NCI-H1417 treated with DMSO at 0.1 percent for 48 hours (cell line): ENCODE data around the gene RAVER2.

Source experiments
- DNase-seq: peaks from one replicate; lab custom pipeline; 2025; lab: John Stamatoyannopoulos, UW

The RAVER2 gene

DNA sequence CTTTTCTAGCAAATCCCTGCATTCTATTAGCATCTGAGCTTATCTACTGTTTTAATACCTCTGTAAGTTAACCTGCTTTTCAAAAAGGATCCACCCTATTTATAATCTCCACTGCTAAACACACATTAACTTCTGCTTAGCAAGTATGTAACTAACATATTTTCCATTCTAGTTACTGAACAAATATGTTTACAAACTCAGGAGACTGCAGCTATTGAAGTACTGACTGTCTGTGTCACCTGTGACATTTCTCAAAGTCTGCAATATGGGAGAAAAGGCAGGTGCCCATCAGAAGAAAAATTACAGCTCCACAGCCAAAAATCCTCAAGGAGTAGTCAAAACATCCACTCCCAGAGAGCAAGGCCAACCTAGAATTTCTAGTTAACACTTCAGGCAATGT, 133.2 kb downstream of the RAVER2 start:
- DNase-seq, result no peak

DNA sequence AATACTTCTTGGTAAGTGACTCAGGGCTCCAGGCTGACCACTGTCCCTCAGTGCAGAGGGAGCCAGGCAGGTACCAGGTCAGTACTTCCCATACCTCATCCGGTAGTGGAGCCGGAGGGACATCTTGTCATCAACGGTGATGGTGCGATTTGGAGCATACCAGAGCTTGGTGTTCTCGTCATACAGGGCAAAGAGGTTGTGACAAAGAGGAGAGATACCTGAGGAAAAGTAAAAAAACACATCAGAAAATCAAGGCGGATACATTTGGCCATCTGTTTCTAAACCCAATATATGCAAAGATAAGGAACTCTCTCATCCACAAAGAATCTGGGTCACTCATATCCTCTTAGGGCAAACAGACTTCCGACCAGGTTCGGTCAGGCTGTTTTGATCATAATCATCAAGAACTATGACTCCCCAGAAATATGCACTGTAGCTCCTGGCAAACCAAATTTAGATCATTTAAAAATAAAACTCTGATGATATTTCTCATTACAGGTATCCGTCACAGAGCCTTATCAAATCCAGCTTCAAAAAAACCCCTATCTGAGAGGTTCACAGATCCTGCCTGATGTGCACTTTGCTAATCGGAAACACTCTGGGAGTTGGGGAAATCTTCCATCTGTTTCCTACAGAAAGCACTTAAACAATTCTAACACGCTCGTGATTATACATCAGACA, 134.2 kb downstream of the RAVER2 start:
- DNase-seq, result no peak

DNA sequence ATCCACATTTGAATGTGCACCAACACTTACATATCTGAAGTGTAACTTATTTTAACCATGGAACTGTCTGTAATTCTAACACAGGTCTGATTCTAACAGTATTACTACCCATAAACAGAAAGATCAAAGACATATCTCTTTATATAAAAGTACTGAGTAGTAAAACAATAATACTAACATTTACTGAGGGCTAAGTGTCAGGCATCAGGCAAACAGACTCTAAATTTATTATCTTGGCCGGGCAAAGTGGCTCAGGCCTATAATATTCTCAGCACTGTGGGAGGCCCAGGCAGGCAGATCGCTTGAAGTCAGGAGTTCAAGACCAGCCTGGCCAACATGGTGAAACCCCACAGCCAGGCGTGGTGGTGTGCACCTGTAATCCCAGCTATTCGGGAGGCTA, 135.6 kb downstream of the RAVER2 start:
- DNase-seq, result no peak

DNA sequence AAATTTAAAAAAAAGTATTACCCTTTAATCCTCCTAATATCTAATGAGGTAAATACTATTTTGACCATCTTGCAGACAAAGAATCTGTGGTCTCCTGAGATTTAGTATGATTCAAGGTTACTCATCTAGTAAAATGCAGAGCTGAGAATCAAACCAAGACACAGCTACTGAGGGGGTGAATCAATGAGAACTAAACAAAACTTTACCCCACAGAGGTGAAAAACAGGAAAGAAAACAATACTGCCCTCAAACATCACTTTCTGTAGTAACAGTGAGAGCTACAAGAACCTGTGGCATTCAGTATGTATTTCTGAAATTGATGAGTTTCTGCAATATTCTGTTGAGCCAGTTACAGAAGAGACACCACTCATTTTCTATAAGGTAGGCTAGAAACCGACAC, 136.4 kb downstream of the RAVER2 start:
- no peak for DNase-seq
